Measurements from ENCODE around the gene IFNG-AS1.

Gene IFNG-AS1

DNA sequence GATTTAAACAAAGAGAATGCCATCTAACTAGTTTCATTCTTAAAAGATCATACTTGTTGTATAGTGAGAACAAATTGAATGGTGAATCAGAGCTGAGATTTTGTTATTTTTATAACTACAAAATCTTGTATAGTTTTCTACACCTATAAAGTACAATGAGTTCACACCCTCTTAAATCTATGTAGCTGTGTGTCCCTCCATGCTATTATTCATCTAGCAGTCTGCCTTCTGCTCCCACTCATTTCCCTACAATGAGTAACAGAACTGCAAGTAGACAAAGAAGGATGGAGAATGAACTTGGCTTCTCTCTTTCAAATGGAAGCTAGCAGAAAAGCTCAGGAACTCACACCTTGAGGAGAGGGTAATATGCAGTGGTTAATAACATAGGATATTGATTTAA, 7.1 kb downstream of the IFNG-AS1 start:
- DNase-seq, result no peak

DNA sequence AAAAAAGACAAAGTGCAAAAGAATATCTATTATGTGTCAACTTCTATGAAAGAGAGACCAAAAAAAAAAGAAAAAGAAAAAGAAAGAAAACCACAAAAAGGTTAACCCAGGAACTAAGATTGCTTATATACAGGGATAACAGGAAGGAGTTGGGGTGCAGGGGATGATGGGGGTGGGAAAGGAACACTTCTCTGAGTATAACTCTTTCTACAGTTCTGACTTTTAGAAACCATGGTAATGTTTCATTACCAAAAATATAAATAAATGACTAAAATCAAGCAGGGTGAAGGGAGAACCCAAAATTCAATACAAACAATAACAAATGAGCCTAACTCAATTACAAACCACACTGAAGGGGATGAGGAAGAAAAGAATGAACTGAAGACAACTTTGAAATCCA, 9.1 kb downstream of the IFNG-AS1 start:
- DNase-seq, result no peak

DNA sequence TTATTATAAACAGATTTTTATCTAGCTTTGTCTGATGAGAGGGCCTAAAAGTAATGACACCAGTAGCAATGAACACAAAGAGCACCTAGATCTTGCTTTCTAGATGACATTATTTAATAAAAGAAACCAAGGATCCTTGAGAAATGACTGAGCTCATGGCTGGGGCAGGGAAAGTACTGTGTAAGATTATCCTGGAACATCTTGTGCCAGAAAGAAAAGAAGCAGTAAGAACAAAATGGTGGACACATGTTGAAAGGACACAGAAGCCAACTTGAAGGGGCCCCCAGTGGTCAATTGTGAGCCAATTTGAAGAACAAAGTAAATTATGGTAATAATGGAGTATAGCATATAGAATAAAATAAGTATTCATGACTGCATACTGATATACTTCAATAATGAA, 10.0 kb downstream of the IFNG-AS1 start:
- DNase-seq, result no peak

DNA sequence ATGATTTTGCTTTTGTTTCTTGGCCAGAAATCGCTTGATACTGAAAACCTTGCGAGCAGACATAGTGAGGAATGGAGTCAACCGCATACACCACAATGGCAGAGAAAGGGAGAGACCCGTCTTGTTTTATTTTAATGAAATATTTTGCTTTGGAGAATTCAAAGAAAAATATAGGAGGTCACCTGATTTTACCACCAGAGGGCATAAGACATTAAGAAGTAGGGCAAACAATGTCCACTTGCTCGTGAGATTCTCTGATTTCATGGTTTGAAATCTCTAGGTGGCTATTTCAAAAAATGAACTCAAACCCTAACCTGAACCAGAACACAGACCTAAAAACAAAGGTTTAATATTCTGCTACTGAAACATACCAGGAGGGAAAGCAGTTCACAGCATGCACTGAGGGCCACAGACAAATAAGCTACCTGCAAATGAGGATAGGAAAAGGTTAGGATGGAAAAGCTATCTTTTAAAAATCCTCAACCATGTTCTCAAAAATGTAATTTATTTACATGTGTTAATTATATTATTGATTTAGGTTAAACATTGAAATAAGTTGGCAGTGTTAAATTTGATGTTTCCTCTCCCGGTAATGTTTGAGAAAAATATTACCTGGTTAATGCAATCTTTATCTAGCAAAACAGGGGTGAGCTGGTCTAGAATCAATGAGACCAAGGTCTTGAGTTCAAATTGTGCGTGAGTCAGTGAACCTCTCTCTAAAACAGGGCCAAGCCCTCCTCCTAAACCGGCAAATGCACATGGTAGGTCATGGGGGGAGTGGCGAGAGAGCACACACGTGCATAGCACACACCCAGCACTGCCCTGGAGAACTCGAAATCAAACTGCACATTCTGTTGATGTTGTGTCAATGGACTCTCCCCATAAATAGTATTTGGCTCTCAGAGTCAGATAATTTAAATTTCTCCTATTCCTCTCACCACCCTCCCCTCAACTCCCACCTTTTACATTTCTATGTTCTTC, 12.5 kb downstream of the IFNG-AS1 start:
- peak; percentile 13 for DNase-seq

DNA sequence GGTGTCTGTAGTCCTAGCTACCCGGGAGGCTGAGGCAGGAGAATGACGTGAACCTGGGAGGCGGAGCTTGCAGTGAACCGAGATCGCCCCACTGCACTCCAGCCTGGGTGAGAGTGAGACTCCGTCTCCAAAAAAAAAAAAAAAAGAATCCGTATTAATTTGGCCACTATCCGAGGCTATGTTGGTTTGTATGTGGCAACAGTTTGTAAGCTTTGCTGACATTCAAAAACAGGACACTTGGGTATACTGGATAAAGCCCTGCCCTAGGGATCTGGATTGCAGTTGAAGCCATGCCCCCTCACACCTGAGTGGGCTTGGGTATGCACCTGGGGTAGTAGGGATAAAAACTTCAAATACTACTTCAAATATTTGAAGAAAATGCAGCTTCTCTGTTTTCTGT, 14.5 kb downstream of the IFNG-AS1 start:
- DNase-seq, result no peak

DNA sequence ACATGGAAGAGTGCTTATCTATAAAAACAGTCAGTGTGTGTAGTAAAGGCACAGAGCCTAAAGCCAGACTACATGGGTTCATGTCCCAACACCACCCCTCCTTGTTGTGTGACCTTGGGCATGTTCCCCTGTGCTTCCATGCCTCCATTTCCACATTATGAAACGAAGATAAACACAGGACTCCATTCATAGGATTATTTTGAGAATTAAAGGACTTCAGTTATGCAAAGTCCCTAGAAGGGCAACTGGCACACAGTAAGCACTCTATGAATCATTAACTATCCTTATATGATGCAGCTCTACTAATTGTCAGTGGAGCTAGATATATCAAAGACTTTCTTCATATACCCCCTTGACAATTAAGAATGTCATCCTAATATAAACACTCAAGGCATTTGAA, 17.8 kb downstream of the IFNG-AS1 start:
- DNase-seq, result peak; percentile 21

DNA sequence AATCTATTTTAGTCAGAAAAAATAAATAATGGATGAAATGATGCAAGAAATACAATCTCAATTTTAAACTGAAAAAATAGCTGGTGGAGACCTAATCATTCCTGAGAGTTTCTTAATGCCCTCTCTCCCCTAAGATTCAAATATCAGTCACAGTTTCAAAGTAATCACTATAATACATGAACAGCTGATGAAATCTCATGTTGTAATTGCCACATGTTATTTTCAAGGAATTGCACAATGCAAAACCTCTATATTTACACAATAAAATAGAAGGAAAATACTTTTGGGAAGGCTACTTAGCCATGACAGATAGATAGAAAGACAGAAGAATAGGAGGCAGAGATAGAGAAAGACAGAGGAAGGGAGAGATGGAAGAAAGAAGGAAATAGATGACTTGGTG, 18.2 kb downstream of the IFNG-AS1 start:
- peak; percentile 49 for DNase-seq

DNA sequence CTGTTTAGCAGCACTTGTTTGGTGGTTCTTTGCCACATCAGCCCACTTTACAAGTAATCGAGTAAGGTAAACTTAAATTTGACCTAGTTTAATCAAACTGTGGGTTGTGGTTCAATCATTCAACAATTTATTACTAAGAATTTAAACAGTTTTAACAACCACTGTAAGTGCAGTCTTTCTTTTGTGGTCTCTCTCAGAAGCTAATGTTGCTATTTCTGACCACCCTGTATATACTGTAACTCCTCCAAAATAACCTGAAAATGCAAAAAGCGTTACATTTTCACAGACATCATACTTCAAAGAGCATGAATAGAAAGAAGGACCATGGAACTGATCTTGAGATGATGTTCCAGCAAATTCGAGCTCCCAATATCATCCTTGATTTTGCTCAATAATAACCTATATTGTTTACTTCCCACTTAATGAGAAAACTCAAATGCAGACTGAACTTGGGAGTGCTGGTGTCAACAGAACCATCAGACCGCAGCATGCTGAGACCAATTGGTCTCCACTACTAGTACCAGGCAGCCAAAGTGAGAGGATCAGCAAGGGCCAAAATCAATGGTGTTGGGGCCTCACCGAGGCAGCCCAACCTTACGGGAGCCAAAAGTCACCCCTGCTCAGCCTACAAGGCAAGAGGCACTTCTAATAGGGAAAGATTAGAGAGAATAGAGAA, 22.1 kb downstream of the IFNG-AS1 start:
- DNase-seq, result no peak

DNA sequence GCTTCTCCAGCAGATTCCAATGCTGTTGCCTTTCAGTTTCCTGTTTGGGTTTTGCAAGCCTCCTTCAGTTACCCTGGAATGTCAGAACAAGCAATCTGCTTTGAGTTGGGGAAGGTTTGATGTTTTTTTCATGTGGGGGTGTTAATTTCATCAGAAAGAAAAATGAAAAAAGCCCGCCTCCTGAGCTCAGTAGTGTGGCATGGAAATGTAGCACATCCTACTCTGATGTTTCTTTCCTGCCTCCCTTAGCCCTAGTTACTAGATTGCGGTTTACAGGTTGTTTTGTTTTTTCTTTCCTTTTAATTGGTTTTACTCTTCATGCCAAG, 22.6 kb downstream of the IFNG-AS1 start:
- DNase-seq, result peak; percentile 61

DNA sequence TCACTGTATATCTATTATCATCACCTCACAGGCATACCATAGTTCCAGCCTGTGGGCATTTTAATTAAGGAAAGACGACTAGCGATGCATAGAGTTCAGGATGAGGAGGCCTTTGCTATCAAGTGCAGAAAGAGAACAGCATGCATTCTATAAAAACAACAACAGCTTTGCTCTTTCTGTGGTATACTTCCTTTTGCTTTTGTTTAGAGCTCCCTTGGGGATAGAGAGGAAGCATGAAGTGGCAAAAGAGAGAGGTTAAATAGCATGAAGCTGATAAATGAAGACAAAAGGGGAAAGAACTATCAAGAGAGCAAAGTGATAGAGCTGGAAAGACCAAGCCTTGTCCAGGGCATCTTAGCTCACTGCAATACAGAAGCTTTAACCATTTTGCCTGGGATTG, 23.5 kb downstream of the IFNG-AS1 start:
- DNase-seq, result peak; percentile 15

DNA sequence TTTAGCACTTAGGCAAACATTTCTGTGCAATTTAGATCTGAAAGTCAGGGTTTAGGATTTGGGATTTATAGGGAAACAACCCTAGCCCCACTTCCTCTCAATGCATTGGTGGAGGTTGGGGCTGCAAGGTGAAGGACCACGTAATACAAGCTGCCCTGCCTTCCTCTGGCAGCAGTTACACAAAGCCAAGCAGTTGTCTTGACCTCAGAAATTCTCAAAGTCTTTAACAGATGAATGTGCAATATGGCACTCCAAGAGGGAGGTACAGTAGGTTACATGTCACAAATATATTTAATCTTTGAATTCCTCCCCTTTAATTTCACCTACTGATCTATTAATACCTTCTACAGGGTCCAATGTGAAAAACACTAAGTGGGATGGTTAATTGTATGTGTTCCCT, 23.9 kb downstream of the IFNG-AS1 start:
- DNase-seq, result no peak

DNA sequence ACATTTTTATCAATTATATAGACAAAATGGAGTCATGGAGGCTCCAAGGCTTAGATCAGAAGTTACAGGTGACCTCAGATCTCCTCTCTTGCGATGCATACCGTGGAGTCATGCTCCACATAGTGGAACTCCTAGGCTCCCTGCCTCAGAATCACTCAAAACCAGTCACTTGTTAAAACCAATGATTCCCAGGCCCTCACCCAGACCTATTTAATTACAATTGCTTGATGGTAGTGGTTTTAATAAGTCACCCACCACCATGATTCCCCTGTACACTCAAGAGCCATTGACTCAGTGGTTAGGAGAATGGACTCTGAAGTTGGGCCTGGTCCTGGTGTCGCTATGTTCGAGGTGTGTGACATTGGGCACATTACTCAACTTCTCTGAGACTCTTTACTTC, 26.9 kb downstream of the IFNG-AS1 start:
- DNase-seq, result no peak

DNA sequence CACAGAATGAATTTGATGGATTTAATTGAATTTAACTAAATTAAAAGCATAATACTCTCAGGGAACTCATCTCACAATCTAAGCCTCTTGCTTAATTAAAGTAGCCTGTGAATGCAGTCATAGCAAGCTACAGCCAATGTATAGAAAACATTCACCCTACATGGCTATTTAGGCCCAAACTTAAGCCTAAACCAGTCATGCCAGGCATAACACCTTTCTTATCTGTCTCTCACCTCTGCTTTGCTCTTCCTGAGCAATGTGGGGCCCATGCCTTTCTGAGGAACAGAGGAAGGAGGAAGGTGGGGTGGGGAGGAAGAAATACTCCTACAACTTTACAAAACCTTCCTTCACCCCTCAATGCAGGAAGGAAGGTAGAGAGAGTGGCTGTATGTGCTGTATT, 29.1 kb downstream of the IFNG-AS1 start:
- no peak for DNase-seq

DNA sequence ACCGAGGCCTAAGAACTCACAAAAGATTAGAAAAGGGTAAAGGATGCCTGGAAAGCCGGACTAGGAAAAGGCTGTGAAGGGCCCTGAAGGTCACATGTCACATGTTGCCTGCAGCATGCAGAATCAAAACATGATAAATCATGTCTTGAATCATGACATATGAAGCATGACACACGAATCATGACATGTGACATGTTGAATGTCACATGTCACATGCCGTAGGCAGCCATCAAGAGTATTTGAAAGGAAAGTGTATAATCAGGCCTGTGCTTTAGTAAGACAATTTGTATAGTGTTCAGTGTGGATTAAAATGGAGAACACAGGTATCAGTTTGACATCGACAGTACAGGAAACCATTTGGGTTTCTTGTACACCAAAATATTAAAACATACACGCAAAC, 30.8 kb downstream of the IFNG-AS1 start:
- DNase-seq, result no peak

DNA sequence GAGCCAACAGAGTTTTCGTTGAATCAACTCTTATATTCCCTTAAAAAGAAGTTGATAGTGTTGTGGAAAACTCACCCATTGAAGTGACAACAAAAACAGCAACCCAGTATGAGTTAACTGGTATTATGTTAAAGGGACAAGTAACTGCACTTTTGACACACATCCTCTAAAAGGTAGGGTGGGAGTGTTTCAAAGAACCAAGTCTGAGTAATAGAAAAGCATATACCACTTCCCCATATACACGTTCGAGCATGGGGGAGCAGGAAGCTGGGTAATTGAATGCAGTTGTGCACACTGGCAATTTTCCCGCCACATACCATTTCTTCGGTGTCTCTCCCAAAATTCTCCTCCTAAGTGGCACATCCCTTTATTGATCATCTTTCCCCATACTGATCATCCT, 31.5 kb downstream of the IFNG-AS1 start:
- DNase-seq, result peak; percentile 25

DNA sequence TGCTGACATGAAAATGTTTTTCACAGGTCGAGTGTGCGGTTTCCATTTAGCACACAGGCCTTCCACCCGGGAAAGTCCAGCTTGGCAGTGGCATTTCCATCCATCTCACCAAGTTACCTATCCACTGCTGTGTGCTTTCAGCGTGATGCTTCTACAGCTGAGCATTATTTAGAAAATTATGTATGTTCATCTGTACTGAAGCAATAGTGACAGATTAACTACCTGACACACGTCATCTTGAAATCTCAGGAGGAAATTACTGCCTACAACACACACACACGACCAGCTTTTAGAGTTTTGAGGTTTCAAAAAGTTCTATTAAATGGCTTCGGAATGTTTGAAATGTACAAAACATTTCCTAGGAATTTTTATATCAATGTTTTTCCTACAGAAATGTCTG, 39.4 kb downstream of the IFNG-AS1 start:
- DNase-seq, result no peak

DNA sequence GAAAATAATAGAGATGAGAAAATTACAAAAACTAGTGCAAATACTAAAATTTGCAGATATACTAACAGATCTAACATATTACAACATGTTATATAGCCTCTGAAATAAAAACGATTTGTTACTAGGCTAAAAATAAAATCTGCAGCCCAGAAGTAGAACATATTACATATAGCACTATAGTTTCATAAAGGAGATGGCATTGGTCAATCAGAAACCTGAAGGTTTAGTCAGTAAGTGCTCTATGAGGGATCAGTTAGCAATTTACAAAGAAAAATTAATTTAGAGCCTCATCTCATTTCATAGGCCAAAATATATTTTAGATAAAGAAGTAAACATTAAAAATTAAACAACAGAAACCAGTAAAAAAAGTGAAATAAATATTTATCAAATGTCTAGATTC, 41.0 kb downstream of the IFNG-AS1 start:
- no peak for DNase-seq

DNA sequence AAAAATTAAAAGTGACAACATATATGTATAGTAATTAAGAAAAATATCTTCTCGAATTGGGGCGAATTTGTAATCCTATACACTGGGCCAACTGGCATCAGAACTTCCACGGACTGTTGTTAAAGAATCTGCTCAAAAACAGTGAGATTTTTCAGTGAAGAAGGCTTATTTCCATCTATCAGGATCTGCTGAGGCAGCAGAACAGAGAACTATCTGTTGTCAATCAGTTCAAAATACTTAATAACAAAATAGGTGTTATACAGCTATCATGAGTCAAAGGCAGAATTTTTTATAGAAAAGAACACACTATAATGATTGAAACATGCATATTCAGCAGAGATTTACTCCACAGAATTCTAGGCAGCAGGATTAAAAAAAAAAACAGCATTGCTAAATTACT, 41.9 kb downstream of the IFNG-AS1 start:
- DNase-seq, result no peak

DNA sequence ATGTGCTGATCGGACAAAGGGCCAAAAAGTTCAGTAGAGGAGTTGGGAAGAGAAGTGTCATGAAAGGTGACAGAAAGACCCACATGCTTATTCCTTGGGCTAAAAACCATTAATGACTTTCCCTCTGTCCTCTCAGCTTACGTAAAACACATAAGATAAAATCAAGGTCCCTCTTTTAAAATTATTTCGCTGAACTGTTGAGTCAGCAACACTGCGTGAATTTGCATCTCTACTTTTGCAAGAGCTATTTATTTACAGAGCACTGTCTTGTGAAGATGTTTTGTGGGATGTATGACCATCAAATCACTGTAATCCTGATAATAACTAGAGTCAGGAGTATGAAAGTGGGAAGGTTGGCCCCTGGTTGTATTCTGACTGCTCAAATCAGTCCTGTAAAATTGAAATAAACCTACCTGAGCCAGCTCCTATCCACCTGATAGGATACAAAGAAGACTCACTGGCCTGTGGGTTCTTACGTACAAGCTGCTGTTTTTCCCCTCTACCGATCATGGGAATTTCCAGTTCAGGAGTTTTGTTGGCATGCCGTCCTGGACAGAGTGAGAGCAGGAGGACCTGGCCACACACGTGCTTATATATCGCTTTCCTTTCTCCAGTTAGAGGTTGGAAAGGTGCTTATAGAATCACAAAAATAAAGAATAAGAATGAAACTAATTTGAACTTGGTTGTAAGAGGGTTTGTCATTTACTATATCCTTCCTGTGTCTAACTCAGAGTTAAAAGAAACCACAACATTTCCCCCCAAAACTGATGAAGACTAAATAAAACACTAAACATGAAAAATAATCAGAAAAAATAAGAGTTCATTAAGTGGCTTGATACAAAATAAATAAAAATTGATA, 42.9 kb downstream of the IFNG-AS1 start:
- DNase-seq, result no peak

DNA sequence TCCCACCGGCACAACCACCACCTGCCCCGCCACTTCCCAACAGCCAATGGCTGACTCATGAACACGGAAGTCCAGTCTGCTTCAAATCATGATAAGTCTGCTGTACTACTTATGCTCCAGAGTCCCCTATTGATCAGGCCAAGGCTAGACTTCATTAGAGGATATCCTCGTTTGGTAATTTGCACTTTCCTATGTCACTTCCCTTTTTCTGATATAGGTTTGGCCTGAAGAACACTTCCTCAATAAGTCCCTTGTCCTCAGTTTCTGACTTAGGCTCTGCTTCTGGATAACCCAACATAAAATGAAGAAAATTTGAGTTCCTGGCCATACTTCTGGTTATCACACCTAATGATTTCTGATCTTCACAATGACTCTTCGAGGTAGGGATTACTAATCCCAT, 45.3 kb downstream of the IFNG-AS1 start:
- DNase-seq, result no peak

DNA sequence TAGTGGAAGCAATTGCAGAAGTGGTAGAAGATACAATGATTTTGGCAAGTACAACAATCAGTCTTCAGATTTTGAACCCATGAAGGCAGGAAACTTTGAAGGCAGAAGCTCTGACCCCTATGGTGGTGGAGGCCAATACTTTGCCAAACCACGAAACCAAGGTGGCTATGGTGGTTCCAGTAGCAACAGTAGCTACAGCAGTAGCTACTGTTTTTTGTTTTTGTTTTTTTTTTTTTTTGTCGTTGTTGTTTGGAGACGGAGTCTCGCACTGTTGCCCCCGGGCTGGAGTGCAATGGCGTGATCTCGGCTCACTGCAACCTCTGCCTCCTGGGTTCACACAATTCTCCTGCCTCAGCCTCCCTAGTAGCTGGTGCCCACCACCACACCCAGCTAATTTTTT, 47.4 kb downstream of the IFNG-AS1 start:
- DNase-seq, result no peak

DNA sequence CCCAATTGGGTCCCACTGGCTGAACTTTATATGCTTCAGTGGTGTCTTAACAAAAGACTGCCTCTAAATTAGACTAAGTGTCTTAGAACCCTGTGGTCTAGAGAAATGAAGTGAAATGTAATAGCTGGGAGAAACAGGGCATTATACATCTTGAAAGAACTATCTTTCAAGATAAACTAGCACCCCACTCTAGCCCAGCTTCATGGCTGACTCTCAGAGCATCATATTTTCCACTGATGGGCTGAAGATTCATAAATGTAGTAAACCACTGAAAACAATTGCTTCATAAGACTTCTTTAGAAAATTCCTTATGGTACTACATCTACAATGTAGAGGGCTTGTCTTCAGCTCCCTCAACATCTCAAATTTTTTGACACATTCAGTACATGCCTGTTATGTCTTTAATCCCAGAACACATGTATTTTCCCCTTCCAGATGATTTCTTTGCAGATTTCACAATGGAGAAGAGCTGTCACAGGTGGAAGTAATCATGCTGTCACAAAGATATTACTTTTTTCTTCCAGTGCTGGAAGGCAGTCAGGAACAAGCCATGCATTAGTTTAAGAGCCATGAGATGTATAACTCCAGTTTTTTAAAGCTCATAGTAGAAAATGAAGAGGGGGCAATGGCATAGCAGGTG, 48.5 kb downstream of the IFNG-AS1 start:
- no peak for DNase-seq

DNA sequence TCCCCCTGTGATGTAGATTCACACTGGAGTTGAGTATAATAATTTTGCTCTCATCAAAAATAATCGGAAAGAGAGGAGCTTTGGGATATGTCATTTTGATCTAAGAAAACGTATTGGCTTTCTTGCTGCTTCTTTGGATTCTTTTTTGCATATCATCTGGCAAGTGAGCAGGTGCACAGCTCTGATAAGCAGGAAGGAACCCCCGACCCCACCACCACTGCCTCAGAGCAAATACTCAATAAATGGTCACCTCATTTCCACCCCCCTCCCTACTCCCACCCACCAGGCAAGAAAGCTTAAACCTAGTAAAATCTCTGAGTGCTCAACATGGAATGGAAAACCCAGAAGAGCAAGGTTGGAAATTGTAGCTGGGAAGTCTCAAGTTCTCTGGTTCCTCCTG, 49.4 kb downstream of the IFNG-AS1 start:
- no peak for DNase-seq

All from fibroblast of skin of right biceps (primary cell).